Measurements from ENCODE around the gene PRR18. TPM values are rescaled to one million over a fixed set of nuclear protein-coding genes. Genes with fewer than 3 reads are reported as not detected.

The PRR18 gene
- total and polyA plus RNA-seq, 2 donors (not counting 1 experiment from before 2014, with no cell fraction given), result not detected

- Histone ChIP-seq H3K9ac (ENCODE audit: insufficient read depth, low read length) (no peak overlapping the region), H3K27me3 (ENCODE audit: control insufficient read depth, insufficient read depth, low read length) (no peaks in the 10 kb centered on the region), H3K4me1 (ENCODE audit: control insufficient read depth, extremely low read depth, insufficient read depth, low read length) (no peaks in the 10 kb centered on the region), H4K20me1 (ENCODE audit: control insufficient read depth, extremely low read depth, insufficient read depth, low read length) (no peaks in the 10 kb centered on the region), H2AFZ (ENCODE audit: low read length) (no peak overlapping the region), H3K79me2 (ENCODE audit: control insufficient read depth, insufficient read depth, low read length) (no peaks in the 10 kb centered on the region), H3K9me3 (ENCODE audit: control insufficient read depth, insufficient read depth, low read depth, low read length) (no peaks in the 10 kb centered on the region), H3K4me2 (ENCODE audit: extremely low read depth, insufficient read depth, low read length) (no peak overlapping the region), H3K27ac (ENCODE audit: insufficient read depth, low read length) (no peak overlapping the region), H3K36me3 (ENCODE audit: control insufficient read depth, insufficient read depth, low read length) (no peaks in the 10 kb centered on the region), H3K4me3 (replicated peaks in 1 of 4; ENCODE audit: control extremely low read depth in 1 of 4, insufficient read depth in 1 of 4, low read depth in 3 of 4, low read length in 4 of 4) (no peak overlapping the region)
- TF ChIP-seq EZH2 (IDR thresholded peaks at IDR 0.05; ENCODE audit: low read length, missing control alignments) (no peak), CTCF (conservative IDR thresholded peaks at IDR 0.05 in 1 of 2, IDR thresholded peaks at IDR 0.05 in 1 of 2; ENCODE audit: low read depth in 1 of 2, low read length in 2 of 2) (no peak)
- DNase-seq (ENCODE audit: low read depth in 2 of 2), result no peak
Measured at GRCh38 chr6:166284640-166285039, 23.6 kb downstream of the PRR18 start.

- DNase-seq (ENCODE audit: low read depth in 2 of 2), result no peak
- no peaks in the 10 kb centered on the region for H3K79me2 ChIP-seq (ENCODE audit: control insufficient read depth, insufficient read depth, low read length)
- H3K4me1 ChIP-seq (ENCODE audit: control insufficient read depth, extremely low read depth, insufficient read depth, low read length), result no peaks in the 10 kb centered on the region
Measured at GRCh38 chr6:166282394-166283032, 25.7 kb downstream of the PRR18 start.

GRCh38 chr6:166281104-166281503 lies 27.1 kb downstream of the PRR18 start:
- no peak overlapping the region for H2AFZ ChIP-seq (ENCODE audit: low read length)
- DNase-seq (ENCODE audit: low read depth in 2 of 2), result no peak
- H3K4me1 ChIP-seq (ENCODE audit: control insufficient read depth, extremely low read depth, insufficient read depth, low read length), result no peaks in the 10 kb centered on the region
- H3K9me3 ChIP-seq (ENCODE audit: control insufficient read depth, insufficient read depth, low read depth, low read length), result no peaks in the 10 kb centered on the region
- H3K4me2 ChIP-seq (ENCODE audit: extremely low read depth, insufficient read depth, low read length), result no peak overlapping the region
- TF ChIP-seq EZH2 (IDR thresholded peaks at IDR 0.05; ENCODE audit: low read length, missing control alignments) (no peak), CTCF (conservative IDR thresholded peaks at IDR 0.05 in 1 of 2, IDR thresholded peaks at IDR 0.05 in 1 of 2; ENCODE audit: low read depth in 1 of 2, low read length in 2 of 2) (no peak)
- no peaks in the 10 kb centered on the region for H3K27me3 ChIP-seq (ENCODE audit: control insufficient read depth, insufficient read depth, low read length)
- H4K20me1 ChIP-seq (ENCODE audit: control insufficient read depth, extremely low read depth, insufficient read depth, low read length), result no peaks in the 10 kb centered on the region
- no peak overlapping the region for H3K27ac ChIP-seq (ENCODE audit: insufficient read depth, low read length)
- H3K36me3 ChIP-seq (ENCODE audit: control insufficient read depth, insufficient read depth, low read length), result no peaks in the 10 kb centered on the region
- no peak overlapping the region for H3K9ac ChIP-seq (ENCODE audit: insufficient read depth, low read length)
- H3K4me3 ChIP-seq (replicated peaks in 1 of 4; ENCODE audit: control extremely low read depth in 1 of 4, insufficient read depth in 1 of 4, low read depth in 3 of 4, low read length in 4 of 4), result no peak overlapping the region
- no peaks in the 10 kb centered on the region for H3K79me2 ChIP-seq (ENCODE audit: control insufficient read depth, insufficient read depth, low read length)

More at GRCh38 chr6:166282394-166283032, 25.7 kb downstream of the PRR18 start:
- Histone ChIP-seq H3K27ac (ENCODE audit: insufficient read depth, low read length) (no peak overlapping the region), H2AFZ (ENCODE audit: low read length) (no peak overlapping the region), H3K27me3 (ENCODE audit: control insufficient read depth, insufficient read depth, low read length) (no peaks in the 10 kb centered on the region), H3K9ac (ENCODE audit: insufficient read depth, low read length) (no peak overlapping the region), H3K9me3 (ENCODE audit: control insufficient read depth, insufficient read depth, low read depth, low read length) (no peaks in the 10 kb centered on the region), H4K20me1 (ENCODE audit: control insufficient read depth, extremely low read depth, insufficient read depth, low read length) (no peaks in the 10 kb centered on the region), H3K36me3 (ENCODE audit: control insufficient read depth, insufficient read depth, low read length) (no peaks in the 10 kb centered on the region), H3K4me2 (ENCODE audit: extremely low read depth, insufficient read depth, low read length) (no peak overlapping the region), H3K4me3 (replicated peaks in 1 of 4; ENCODE audit: control extremely low read depth in 1 of 4, insufficient read depth in 1 of 4, low read depth in 3 of 4, low read length in 4 of 4) (no peak overlapping the region)
- TF ChIP-seq EZH2 (IDR thresholded peaks at IDR 0.05; ENCODE audit: low read length, missing control alignments) (no peak), CTCF (conservative IDR thresholded peaks at IDR 0.05 in 1 of 2, IDR thresholded peaks at IDR 0.05 in 1 of 2; ENCODE audit: low read depth in 1 of 2, low read length in 2 of 2) (no peak)

Data from fibroblast of lung (primary cell).